Measurements from ENCODE around the gene CAMTA1.

- TF ChIP-seq, protein P1, sequence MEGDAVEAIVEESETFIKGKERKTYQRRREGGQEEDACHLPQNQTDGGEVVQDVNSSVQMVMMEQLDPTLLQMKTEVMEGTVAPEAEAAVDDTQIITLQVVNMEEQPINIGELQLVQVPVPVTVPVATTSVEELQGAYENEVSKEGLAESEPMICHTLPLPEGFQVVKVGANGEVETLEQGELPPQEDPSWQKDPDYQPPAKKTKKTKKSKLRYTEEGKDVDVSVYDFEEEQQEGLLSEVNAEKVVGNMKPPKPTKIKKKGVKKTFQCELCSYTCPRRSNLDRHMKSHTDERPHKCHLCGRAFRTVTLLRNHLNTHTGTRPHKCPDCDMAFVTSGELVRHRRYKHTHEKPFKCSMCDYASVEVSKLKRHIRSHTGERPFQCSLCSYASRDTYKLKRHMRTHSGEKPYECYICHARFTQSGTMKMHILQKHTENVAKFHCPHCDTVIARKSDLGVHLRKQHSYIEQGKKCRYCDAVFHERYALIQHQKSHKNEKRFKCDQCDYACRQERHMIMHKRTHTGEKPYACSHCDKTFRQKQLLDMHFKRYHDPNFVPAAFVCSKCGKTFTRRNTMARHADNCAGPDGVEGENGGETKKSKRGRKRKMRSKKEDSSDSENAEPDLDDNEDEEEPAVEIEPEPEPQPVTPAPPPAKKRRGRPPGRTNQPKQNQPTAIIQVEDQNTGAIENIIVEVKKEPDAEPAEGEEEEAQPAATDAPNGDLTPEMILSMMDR (IDR thresholded peaks at IDR 0.05), result no peak
- no peak for TF ChIP-seq YY1 (IDR thresholded peaks at IDR 0.05; ENCODE audit: low read depth)
Observed at GRCh38 chr1:6996866-6997265, 211.6 kb downstream of the CAMTA1 start.
